ENCODE measurements around the gene VPS39. TPM values are rescaled to one million over a fixed set of nuclear protein-coding genes. Genes with fewer than 3 reads are reported as not detected.
"Not testable (repeated sequence)": the region's sequence is repeated elsewhere in the genome, so short reads cannot be mapped to it uniquely, and the experiment has no call there.

The VPS39 gene, protein sequence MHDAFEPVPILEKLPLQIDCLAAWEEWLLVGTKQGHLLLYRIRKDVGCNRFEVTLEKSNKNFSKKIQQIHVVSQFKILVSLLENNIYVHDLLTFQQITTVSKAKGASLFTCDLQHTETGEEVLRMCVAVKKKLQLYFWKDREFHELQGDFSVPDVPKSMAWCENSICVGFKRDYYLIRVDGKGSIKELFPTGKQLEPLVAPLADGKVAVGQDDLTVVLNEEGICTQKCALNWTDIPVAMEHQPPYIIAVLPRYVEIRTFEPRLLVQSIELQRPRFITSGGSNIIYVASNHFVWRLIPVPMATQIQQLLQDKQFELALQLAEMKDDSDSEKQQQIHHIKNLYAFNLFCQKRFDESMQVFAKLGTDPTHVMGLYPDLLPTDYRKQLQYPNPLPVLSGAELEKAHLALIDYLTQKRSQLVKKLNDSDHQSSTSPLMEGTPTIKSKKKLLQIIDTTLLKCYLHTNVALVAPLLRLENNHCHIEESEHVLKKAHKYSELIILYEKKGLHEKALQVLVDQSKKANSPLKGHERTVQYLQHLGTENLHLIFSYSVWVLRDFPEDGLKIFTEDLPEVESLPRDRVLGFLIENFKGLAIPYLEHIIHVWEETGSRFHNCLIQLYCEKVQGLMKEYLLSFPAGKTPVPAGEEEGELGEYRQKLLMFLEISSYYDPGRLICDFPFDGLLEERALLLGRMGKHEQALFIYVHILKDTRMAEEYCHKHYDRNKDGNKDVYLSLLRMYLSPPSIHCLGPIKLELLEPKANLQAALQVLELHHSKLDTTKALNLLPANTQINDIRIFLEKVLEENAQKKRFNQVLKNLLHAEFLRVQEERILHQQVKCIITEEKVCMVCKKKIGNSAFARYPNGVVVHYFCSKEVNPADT
- total RNA-seq (2014; rRNA removed; shearing (Covaris generic); ENCODE audit: low replicate concordance) = 15.9 and 26.2 TPM in 2 replicates

DNA sequence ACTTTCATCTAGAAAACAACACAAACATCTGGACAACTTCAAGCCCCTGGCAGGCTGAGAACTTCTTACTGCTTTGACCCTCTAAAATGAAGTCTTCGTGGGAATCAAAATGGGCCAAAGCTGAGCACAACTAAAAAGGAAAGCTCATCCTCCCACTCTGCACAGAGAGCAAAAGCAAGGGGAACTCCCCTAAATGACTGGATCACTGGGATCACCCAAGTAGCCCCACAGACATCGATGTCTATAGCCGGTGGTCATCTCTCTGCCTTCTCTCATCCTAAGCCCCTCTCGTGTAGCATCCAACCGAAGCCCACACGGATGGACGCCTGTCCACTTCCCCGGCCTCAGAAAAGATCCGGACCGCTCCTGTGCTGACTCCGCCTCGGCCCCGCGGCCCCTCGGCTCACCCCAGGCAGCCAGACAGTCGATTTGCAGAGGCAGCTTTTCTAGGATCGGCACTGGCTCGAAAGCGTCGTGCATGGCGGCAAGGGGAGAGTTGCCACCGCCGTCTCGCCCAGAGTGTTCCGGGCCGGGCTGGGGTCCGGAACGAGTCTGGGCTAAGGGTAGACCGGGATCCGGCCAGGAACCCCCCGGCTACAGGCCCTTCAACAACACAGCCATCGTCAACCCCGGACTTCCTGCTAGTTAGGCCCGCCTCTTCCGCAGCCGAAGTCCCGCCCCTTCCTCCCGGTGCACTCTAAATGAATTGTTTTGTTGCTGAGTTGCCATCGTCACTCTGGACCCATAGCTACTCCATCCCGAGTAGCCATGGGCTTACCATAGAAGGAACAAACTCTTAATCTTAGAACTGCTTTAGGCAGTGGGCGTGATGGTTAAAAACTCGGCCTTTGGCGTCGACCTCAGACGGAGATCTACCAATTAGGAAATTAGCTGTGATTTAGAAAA is at the start of gene VPS39:
Gene VPS39 (minus strand): TSS at position 631 of the 906 bp plus-strand sequence. CDS start 151 bp downstream, at position 480.
- DNase-seq (ENCODE audit: low read depth) = peak; percentile 78
- in situ Hi-C loops (cut with HindIII; ENCODE audit: low pct_unique_long_range_greater_than_20kb, low sequenced_read_pairs) = no loop called here

GRCh38 chr15:42253300-42253699 is 45.2 kb upstream of the VPS39 start:
- no peak for DNase-seq (ENCODE audit: low read depth)
- in situ Hi-C loops (cut with HindIII; ENCODE audit: low pct_unique_long_range_greater_than_20kb, low sequenced_read_pairs) = no loop called here

DNA sequence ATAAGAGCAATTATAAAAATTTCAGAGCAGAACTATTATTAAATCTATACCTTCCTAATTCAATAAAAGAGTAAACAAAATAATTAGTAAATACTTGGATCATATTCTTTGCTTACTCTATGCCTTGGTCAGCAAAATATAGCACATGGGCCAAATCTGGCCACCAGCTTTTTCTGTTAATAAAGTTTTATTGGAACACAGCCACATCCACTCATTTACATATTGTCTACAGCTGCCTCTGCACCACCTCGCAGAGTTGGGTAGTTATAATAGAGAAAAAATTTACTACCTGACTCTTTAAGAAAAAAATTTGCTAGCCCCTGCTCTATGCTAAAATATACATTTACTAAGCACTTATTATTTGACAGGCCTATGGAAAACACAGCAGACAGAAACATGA is 32.7 kb upstream of the VPS39 start:
- no peak for DNase-seq (ENCODE audit: low read depth)
- in situ Hi-C loops (cut with HindIII; ENCODE audit: low pct_unique_long_range_greater_than_20kb, low sequenced_read_pairs) = no loop called here

GRCh38 chr15:42239528-42240182 is 31.6 kb upstream of the VPS39 start:
- in situ Hi-C loops (cut with HindIII; ENCODE audit: low pct_unique_long_range_greater_than_20kb, low sequenced_read_pairs) = no loop called here
- no peak for DNase-seq (ENCODE audit: low read depth)

- in situ Hi-C loops (cut with HindIII; ENCODE audit: low pct_unique_long_range_greater_than_20kb, low sequenced_read_pairs) = no loop called here
- no peak for DNase-seq (ENCODE audit: low read depth)
Measured at GRCh38 chr15:42233107-42233506, 25.0 kb upstream of the VPS39 start.

GRCh38 chr15:42232606-42233005 is 24.5 kb upstream of the VPS39 start:
- in situ Hi-C loops (cut with HindIII; ENCODE audit: low pct_unique_long_range_greater_than_20kb, low sequenced_read_pairs) = no loop called here
- DNase-seq (ENCODE audit: low read depth) = no peak

GRCh38 chr15:42231088-42231487 is 23.0 kb upstream of the VPS39 start:
- in situ Hi-C loops (cut with HindIII; ENCODE audit: low pct_unique_long_range_greater_than_20kb, low sequenced_read_pairs) = no loop called here
- no peak for DNase-seq (ENCODE audit: low read depth)

- DNase-seq (ENCODE audit: low read depth); in situ Hi-C loops (cut with HindIII; ENCODE audit: low pct_unique_long_range_greater_than_20kb, low sequenced_read_pairs): not testable (repeated sequence)
Measured at GRCh38 chr15:42228981-42229380, 20.9 kb upstream of the VPS39 start.

GRCh38 chr15:42228036-42228435 is 19.9 kb upstream of the VPS39 start:
- DNase-seq (ENCODE audit: low read depth) = no peak
- in situ Hi-C loops (cut with HindIII; ENCODE audit: low pct_unique_long_range_greater_than_20kb, low sequenced_read_pairs) = no loop called here

DNA sequence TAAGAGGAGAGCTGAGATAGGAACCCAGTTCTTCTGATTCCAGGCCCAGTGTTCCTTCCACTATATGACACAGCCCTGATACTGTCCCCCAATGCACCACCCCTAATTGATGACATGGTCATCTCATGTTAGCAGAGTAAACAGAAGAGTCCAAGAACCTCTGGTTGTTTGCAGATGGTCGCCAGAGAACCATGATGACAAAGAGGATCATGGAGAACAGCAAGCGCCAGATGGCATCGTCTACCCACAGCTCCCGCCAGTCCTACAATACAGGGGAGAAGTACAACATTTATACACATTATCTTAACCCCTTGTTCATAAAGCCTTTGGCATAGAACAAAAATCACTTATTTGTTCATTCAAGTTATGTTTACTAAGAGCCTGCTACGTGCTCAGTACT is 18.5 kb upstream of the VPS39 start:
- no peak for DNase-seq (ENCODE audit: low read depth)
- in situ Hi-C loops (cut with HindIII; ENCODE audit: low pct_unique_long_range_greater_than_20kb, low sequenced_read_pairs) = no loop called here

- no peak for DNase-seq (ENCODE audit: low read depth)
- in situ Hi-C loops (cut with HindIII; ENCODE audit: low pct_unique_long_range_greater_than_20kb, low sequenced_read_pairs) = no loop called here
Measured at GRCh38 chr15:42220216-42220615, 12.1 kb upstream of the VPS39 start.

DNA sequence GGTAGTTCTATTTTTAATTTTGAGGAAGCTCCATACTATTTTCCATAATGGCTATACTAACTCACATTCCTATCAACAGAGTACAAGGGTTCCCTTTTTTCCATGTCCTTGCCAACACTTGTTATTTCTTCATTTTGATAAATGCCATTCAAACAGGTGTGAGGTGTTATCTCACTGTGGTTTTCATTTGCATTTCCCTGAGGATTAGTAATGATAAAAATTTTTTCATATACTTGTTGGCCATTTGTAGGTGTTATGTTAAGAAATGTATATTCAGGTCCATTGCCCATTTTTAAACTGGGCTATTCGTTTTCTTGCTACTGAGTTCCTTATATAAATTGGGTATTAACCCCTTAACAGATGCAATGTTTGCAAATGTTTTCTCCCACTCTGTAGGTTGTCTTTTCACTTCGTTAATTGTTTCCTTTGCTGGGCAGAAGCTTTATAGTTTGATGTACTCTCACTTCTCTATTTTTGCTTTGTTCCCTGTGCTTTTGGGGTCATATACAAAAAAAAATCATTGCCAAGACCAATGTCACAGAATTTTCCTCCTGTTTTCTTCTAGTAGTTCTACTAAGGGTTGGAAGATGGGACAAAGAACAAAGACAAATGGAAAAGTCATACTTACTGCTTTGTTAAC is 11.0 kb upstream of the VPS39 start:
- no peak for DNase-seq (ENCODE audit: low read depth)
- in situ Hi-C loops (cut with HindIII; ENCODE audit: low pct_unique_long_range_greater_than_20kb, low sequenced_read_pairs) = no loop called here

GRCh38 chr15:42217568-42217967 is 9.5 kb upstream of the VPS39 start:
- in situ Hi-C loops (cut with HindIII; ENCODE audit: low pct_unique_long_range_greater_than_20kb, low sequenced_read_pairs) = no loop called here
- DNase-seq (ENCODE audit: low read depth) = no peak

DNA sequence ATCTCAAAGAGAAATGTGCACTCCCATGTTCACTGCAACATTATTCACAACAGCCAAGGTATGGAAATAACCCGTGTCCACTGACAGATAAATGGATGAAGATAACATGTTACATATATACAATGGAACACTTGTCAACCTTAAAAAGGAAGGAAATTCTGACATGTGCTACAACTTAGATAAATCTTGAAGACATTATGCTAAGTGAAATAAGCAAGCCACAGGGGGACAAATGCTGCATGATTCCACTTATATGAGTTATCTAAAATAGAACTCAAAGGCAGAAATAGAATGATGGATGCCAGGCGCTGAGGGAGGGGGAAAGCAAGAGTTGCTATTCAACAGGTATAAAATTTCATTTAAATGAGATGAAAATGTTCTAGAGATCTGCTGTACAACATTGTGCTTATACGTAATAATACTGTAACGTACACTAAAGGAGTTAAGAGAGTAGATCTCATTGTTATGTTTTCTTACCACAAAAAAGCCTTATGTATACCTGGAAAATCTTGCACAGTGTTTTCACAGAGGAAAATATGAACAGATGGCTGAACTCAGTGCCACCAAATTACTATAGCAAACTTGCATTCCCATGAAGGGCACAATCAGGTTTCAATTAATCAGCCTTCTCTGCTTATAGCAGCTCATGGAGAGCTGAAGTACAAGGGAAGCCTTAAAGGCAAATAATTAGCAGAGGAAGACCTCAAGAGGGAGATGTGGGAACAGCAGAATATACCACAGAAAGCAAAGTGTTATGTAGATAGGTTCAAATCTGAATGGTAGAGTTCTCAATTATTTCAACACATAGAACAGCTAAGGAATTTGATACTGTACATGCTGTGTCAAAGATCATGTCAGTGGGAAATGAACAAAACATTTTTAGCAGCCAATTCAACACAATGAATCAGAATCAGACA is 8.1 kb upstream of the VPS39 start:
- DNase-seq (ENCODE audit: low read depth) = no peak

GRCh38 chr15:42214600-42214999 is 6.5 kb upstream of the VPS39 start:
- no peak for DNase-seq (ENCODE audit: low read depth)
- in situ Hi-C loops (cut with HindIII; ENCODE audit: low pct_unique_long_range_greater_than_20kb, low sequenced_read_pairs) = no loop called here

More for the DNA sequence above, 8.1 kb upstream of the VPS39 start:
- in situ Hi-C loops (cut with HindIII; ENCODE audit: low pct_unique_long_range_greater_than_20kb, low sequenced_read_pairs) = no loop called here

DNA sequence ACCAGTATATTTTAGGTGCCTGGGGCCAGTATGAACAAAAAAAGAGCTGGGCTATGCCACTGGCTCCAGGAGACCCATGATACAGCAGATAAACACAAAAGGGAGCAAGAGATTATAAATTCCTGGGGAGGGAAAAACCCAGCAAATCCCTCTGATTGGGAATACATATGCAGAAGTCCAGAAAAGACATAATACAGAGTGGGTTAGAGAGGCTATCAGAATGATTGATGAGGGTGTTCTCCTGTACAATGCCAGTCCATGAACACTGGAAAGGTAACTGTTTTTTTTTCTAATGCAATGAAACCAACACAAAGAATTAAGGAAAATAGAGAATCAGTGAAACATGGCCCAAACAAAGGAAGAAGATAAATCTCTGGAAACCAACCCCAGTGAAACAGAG is 5.4 kb upstream of the VPS39 start:
- no peak for DNase-seq (ENCODE audit: low read depth)
- in situ Hi-C loops (cut with HindIII; ENCODE audit: low pct_unique_long_range_greater_than_20kb, low sequenced_read_pairs) = no loop called here

Data from Caki2 (cell line).